Body of pancreas (tissue), 4 donors: Measurements from ENCODE around the gene SLC44A1.

Source experiments
- CTCF ChIP-seq, 7 experiments: fragments of 450-650 bp in 4 of 7; fragments of 200-600 bp in 3 of 7; sonication (generic) in 3 of 7; IDR thresholded peaks; one replicate each; pipeline ENCODE4 v1.5.1; 2016 to 2019; ENCODE audit warnings: antibody characterized with exemption in 7 of 7
- POLR2A ChIP-seq, 3 donors: fragments of 450-650 bp; IDR thresholded peaks; one replicate each; pipeline ENCODE4 v1.6.1; 2016; ENCODE audit warnings: antibody characterized with exemption in 3 of 3, mild to moderate bottlenecking in 2 of 3

- TF ChIP-seq CTCF (IDR thresholded peaks at IDR 0.05) (no peak), POLR2A (IDR thresholded peaks at IDR 0.05) (no peak)
These were observed 174.4 kb downstream of the SLC44A1 start for GRCh38 chr9:105418588-105419500.
